Stimulated activated CD4-positive, alpha-beta T cell treated with anti-CD3 and anti-CD28 coated beads, TNF-alpha, amount 100 ng/mL, for 24 hours (primary cell): ENCODE results near the gene KCNS1.

Experiments
- DNase-seq, 3 experiments: peaks; one replicate each; pipeline ENCODE4 v3.0.0-alpha.2; 2020; ENCODE audit warnings: low read depth in 3 of 3

Gene KCNS1

DNA sequence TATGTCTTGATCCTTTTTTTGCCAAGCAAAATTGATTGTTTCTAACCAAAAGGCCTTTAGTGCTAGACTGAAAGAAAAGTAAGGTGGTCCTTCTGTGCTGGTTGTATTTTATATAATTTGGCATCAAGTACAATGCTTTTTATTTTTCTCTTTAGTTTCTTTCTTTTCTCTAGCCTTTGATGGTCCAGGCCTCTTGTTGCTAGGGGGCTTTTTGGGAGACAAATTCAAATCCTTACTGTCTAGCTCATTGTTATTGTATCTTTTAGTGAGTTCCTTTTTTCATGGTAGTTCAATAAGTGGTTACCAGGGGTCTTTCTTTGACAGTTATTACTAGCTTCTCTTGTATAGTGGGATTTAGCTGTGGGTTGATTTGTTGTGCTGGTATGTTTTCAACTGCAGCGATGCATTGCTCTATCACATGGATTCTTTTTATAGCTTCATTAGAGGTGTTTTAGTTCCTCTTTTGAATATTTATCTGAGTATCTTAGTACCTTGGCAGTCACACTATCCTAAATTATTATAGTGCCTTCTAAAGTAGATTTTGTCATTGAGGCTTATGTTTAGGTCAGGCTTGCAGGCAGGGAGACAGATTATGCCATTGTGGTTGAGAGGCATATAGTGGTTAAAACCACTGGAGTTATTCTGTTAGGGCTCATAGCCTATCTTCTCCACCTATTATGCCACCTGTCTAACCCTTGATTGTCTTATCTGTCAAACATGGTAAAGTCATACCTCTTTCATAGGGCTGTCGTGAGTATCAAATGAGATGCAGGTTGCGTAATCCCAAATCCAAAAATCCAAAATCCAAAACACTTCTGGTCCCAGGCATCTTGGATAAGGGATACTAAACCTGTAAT is 49.5 kb downstream of the KCNS1 start:
- DNase-seq = no peak

DNA sequence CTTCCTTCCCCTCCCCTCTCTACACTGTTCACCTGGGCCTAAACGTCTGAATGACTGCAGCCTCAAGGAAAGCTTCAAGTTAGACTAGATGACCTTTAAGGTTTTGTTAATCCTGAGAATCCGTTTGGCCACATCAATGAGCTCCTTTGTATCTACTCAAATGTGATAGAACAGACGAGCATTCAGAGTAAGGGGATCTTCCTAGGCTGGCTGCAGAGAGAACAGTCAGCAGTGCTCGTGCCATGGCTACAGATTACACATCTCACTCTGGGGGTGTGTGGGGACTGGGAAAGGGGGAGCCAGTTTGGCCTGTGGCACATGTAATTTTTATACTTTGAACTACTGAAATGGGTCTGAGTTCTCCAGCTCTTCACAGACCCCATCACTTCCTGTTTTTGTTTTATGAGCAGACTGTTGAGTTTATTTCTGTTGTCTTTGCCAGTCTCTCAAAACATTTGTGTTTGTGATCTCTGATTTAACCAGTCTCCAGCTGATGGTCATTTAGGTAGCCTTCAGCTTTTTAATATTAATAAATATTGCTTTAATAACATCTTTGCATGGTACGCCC is 50.9 kb downstream of the KCNS1 start:
- DNase-seq = no peak

DNA sequence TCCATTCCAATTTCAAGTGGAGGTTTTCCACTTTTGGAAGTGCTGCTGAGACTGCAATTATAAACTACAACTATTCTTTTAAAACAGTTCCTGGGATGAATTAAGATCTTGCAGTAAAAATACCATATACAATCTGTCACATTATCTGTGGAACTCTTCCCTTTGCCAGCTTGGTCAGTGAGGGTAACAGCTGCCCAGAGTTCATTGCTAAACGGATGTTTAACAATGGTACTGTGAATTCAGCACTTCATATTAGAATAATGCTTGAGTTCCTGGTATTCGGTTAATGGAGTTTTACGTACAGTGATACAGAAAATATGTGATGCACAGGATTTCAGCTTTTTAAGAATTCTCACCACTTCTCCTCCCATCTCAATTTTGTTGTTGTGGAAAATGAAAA is 51.5 kb downstream of the KCNS1 start:
- no peak for DNase-seq

DNA sequence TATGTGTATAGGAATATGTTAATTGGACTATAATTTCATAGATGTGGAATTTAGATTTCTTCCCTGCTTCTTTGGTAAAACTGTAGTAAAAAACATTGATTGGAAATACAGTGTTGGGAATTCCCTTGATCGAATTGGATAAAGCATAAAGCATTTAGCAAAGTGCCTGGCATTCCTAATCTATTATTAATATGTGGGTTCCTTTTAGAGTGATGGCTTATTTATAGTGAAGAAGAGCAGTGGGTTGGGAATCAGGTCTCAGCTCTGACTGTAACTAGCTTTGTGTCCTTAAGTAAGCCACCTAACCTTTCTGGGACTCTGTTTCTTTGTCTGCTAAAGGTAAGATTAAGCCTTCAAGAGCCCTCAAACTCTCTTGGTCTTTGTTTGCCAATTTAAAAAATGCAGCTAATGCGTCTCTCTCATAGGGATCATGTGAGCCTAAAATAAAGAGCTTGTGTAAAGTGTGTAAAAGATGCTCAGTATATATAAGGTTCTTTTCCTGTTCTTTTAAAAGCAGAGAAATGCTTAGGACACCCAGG is 53.3 kb downstream of the KCNS1 start:
- DNase-seq = no peak

DNA sequence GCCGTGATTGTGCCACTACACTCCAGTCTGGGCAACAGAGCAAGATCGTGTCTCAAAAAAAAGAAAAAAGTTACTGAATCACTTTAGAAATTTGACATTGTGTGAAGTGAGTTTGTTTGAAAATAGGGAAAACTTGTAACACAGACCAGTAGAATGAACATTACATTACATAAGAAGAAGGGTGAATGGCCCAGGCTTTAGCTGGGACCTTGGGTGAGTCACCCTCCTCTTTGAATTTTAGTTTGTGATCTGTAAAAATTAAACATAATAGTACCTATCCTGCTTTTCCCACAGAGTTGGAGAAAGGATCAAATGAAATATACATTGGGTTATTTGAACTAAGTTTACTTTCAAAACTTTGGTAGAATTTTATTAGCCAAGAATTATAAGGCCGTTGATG is 56.3 kb downstream of the KCNS1 start:
- DNase-seq = no peak

DNA sequence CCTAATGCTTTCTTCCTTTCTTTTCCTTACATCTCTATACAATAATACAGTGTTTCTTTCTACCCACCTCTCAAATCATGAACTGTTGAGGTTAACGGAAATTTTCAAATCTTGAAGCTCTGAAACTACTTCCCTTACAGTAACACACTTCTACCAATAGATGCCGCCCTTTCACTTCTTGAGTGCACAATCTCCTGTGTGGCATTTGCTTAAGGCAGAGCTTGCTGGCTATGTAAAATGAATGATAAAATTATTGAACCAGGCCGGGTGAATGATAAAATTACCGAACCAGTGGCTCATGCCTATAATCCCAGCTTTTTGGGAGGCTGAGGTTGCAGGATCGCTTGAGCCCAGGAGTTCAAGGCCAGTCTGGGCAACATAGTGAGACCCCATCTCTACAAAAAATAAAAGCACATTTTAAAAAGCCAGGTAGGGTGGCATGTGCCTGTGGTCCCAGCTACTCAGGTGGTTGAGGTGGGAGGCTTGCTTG is 56.8 kb downstream of the KCNS1 start:
- peak in 1 of 3 experiments; percentile 34 for DNase-seq

DNA sequence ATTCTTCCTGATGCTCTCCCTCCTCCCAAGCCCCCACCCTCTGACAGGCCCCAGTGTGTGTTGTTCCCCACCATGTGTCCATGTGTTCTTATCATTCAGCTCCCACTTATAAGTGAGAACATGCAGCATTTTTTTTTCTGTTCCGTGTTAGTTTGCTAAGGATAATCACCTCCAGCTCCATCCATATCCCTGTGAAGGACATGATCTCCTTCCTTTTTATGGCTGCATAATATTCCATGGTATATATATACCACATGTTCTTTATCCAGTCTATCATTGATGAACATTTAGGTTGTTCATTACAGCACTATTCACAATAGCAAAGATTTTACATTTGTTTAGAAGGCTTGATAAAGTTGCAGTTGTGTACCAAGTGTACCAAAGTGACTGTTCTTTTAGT is 57.9 kb downstream of the KCNS1 start:
- DNase-seq = no peak
